IMR-90 (cell line): Measurements from ENCODE around the gene FANCD2OS. TPM values are rescaled to one million over a fixed set of nuclear protein-coding genes. Genes with fewer than 3 reads are reported as not detected.

Source experiments
- ATAC-seq: fragments of 200-7000 bp; cut with Tn5 transposase; 2 replicates; pipeline ENCODE4 v1.9.1; 2020; ENCODE audit warnings: low read depth, mild to moderate bottlenecking, moderate library complexity
- BruUV-seq: library from RNA; stranded (reverse); fragments of 400-500 nt; replicated peaks from 2 replicates; lab custom pipeline; 2021; lab: Mats Ljungman, UMichigan
- CTCF ChIA-PET: fragments of 300-600 bp; formaldehyde crosslinking; extraction: SDS; loops from one replicate; lab custom pipeline; 2021; ENCODE audit warnings: antibody characterized with exemption; lab: Yijun Ruan, JAX
- POLR2A ChIA-PET: fragments of 300-600 bp; sonication (Branson Sonifier 250); formaldehyde crosslinking; loops from one replicate; lab custom pipeline; 2022; ENCODE audit warnings: antibody characterized with exemption; ENCODE audit not compliant: unreplicated experiment; lab: Charles Lee
- DNase-seq: peaks from one replicate; pipeline ENCODE4 v3.0.0; 2013
- H2AFZ ChIP-seq: replicated peaks from 2 replicates; pipeline ENCODE3; 2013; ENCODE audit warnings: low read length, mild to moderate bottlenecking; ENCODE audit not compliant: poor library complexity
- H2AK5ac ChIP-seq: 2 replicates; pipeline ENCODE4 v1.6.1; 2013; ENCODE audit warnings: low read depth, low read length, inconsistent platforms
- H2AK9ac ChIP-seq: replicated peaks from 2 replicates; pipeline ENCODE3; 2013; ENCODE audit warnings: mild to moderate bottlenecking, low read depth, low read length, moderate library complexity; ENCODE audit not compliant: poor library complexity
- H2BK120ac ChIP-seq: 2 replicates; pipeline ENCODE4 v1.6.1; 2013; ENCODE audit warnings: low read depth, low read length, inconsistent platforms
- H2BK15ac ChIP-seq: 3 replicates; pipeline ENCODE4 v1.6.1; 2013; ENCODE audit warnings: low read depth, low read length, inconsistent platforms
- H2BK20ac ChIP-seq: 2 replicates; pipeline ENCODE4 v1.6.1; 2013; ENCODE audit warnings: low read depth, mild to moderate bottlenecking, inconsistent platforms, low read length, moderate library complexity
- H2BK5ac ChIP-seq: 2 replicates; pipeline ENCODE4 v1.6.1; 2013; ENCODE audit warnings: mild to moderate bottlenecking, low read depth, low read length, inconsistent platforms; ENCODE audit not compliant: poor library complexity, severe bottlenecking
- H3K14ac ChIP-seq: replicated peaks from 2 replicates; pipeline ENCODE4 v1.6.1; 2013; ENCODE audit warnings: low read depth, low read length, inconsistent platforms
- H3K18ac ChIP-seq: 2 replicates; pipeline ENCODE4 v1.6.1; 2013; ENCODE audit warnings: low read depth, low read length, control low read depth
- H3K23ac ChIP-seq: 2 replicates; pipeline ENCODE4 v1.6.1; 2013; ENCODE audit warnings: low read depth, low read length, inconsistent platforms
- H3K27ac ChIP-seq: 2 replicates; pipeline ENCODE4 v1.5.1; 2013; ENCODE audit warnings: mild to moderate bottlenecking, control low read depth, low read length; ENCODE audit not compliant: insufficient read depth
- H3K27me3 ChIP-seq: 2 replicates; pipeline ENCODE4 v1.6.1; 2013; ENCODE audit warnings: low read length; ENCODE audit not compliant: control insufficient read depth, insufficient read depth
- H3K36me3 ChIP-seq: 2 replicates; pipeline ENCODE4 v1.6.1; 2013; ENCODE audit warnings: low read length, mixed read lengths; ENCODE audit not compliant: control insufficient read depth, insufficient read depth
- H3K4ac ChIP-seq: 2 replicates; pipeline ENCODE4 v1.6.1; 2013; ENCODE audit warnings: low read depth, low read length, inconsistent platforms
- H3K4me1 ChIP-seq: 2 replicates; pipeline ENCODE4 v1.6.1; 2013; ENCODE audit warnings: low read length, mixed read lengths; ENCODE audit not compliant: control insufficient read depth, insufficient read depth
- H3K4me2 ChIP-seq: 2 replicates; pipeline ENCODE4 v1.6.1; 2013; ENCODE audit warnings: low read depth, mild to moderate bottlenecking, control low read depth, low read length, moderate library complexity
- H3K4me3 ChIP-seq: 2 replicates; pipeline ENCODE4 v1.5.1; 2013; ENCODE audit warnings: low read depth, mild to moderate bottlenecking, control low read depth, low read length, moderate library complexity; ENCODE audit not compliant: insufficient read depth
- H3K56ac ChIP-seq: 2 replicates; pipeline ENCODE4 v1.6.1; 2013; ENCODE audit warnings: low read length, inconsistent platforms; ENCODE audit not compliant: insufficient read depth; ENCODE audit errors: extremely low read depth
- H3K79me1 ChIP-seq, 2 experiments: 2 replicates each; pipeline ENCODE4 v1.6.1; 2013; ENCODE audit warnings: low read length in 2 of 2, inconsistent platforms in 1 of 2, low read depth in 1 of 2
- H3K9ac ChIP-seq: 2 replicates; pipeline ENCODE4 v1.6.1; 2013; ENCODE audit warnings: low read depth, low read length, control low read depth
- H3K9me1 ChIP-seq: 2 replicates; pipeline ENCODE4 v1.6.1; 2013; ENCODE audit warnings: low read length, inconsistent platforms; ENCODE audit not compliant: insufficient read depth
- H3K9me3 ChIP-seq: 2 replicates; pipeline ENCODE4 v1.6.1; 2013; ENCODE audit warnings: low read length; ENCODE audit not compliant: control insufficient read depth, insufficient read depth
- H4K20me1 ChIP-seq: 2 replicates; pipeline ENCODE4 v1.6.1; 2013; ENCODE audit warnings: low read length, inconsistent platforms; ENCODE audit not compliant: insufficient read depth
- H4K5ac ChIP-seq: 2 replicates; pipeline ENCODE4 v1.6.1; 2013; ENCODE audit warnings: mild to moderate bottlenecking, low read depth, low read length, control low read depth
- H4K8ac ChIP-seq, 2 experiments: 2 replicates each; pipeline ENCODE4 v1.6.1; 2013; ENCODE audit warnings: low read depth in 2 of 2, low read length in 2 of 2, control low read depth in 1 of 2, inconsistent platforms in 1 of 2
- H4K91ac ChIP-seq: 2 replicates; pipeline ENCODE4 v1.6.1; 2013; ENCODE audit warnings: low read depth, low read length, inconsistent platforms; ENCODE audit not compliant: insufficient read depth
- BHLHE40 ChIP-seq: fragments of 150-350 bp; IDR thresholded peaks from 2 replicates; pipeline ENCODE4 v1.6.1; 2016; ENCODE audit warnings: mild to moderate bottlenecking, low read depth, low read length
- CTCF ChIP-seq: conservative IDR thresholded peaks from 2 replicates; pipeline ENCODE4 v1.5.1; 2012; ENCODE audit warnings: mild to moderate bottlenecking, low read depth, low read length, improper control_type of control experiment
- MAZ ChIP-seq: IDR thresholded peaks from 2 replicates; pipeline ENCODE4 v1.6.1; 2012; ENCODE audit warnings: low read depth, mild to moderate bottlenecking, low read length, improper control_type of control experiment, moderate library complexity, borderline replicate concordance
- RFX5 ChIP-seq: IDR thresholded peaks from 2 replicates; pipeline ENCODE4 v1.8.0; 2012; ENCODE audit warnings: low read depth, mild to moderate bottlenecking, low read length, moderate library complexity
- SMC3 ChIP-seq: fragments of 150-350 bp; IDR thresholded peaks from 2 replicates; pipeline ENCODE4 v1.6.1; 2016; ENCODE audit warnings: low read depth, mild to moderate bottlenecking, antibody characterized with exemption, low read length, moderate library complexity
- WGBS, 2 experiments: methylation state at CpG; one replicate each; pipeline versions ENCODE4 v1.1.5 to v1.1.7; 2013; ENCODE audit warnings: missing lambda C conversion rate in 2 of 2; ENCODE audit not compliant: insufficient read length in 1 of 2; ENCODE audit errors: extremely low coverage in 2 of 2; 5-methylcytosine and 5-hydroxymethylcytosine counted together
- dilution Hi-C: fragments of 300-500 bp; cut with HindIII; formaldehyde crosslinking; loops from one replicate; pipeline ENCODE4 v1.14.3; 2018; ENCODE audit warnings: low sequenced_read_pairs; ENCODE audit not compliant: unreplicated experiment
- in situ Hi-C: fragments of 300-500 bp; cut with MboI; formaldehyde crosslinking; loops from 3 replicates; pipeline ENCODE4 v1.14.3; 2019; ENCODE audit warnings: low sequenced_read_pairs, inconsistent platforms, mixed read lengths
- intact Hi-C: fragments of 100-400 bp; cut with micrococcal nuclease; formaldehyde crosslinking; loops from 2 replicates; pipeline ENCODE4 v1.10.0; 2022
- polyA plus RNA-seq, 3 experiments: library from polyadenylated mRNA; depleted of rRNA; stranded (reverse); fragments of >200 nt; gene quantifications; 2 replicates each; pipeline ENCODE4 v1.2.3, GENCODE V29; 2012; ENCODE audit warnings: low replicate concordance in 1 of 3
- total RNA-seq: library from RNA; depleted of rRNA; stranded (reverse); fragments of >200 nt; gene quantifications from 2 replicates; pipeline ENCODE4 v1.2.3, GENCODE V29; 2012

FANCD2OS gene
- total and polyA plus RNA-seq, 2 of the 4 experiments (the other 2 are of a cell fraction), result not detected

GRCh38 chr3:10155123-10155472 is 47.0 kb upstream of the FANCD2OS start:
- H3K27me3 ChIP-seq, result no peaks in the 10 kb centered on the region
- H3K4ac ChIP-seq, result no peak overlapping the region
- in situ Hi-C loops, result no loop called here
- no peak overlapping the region for H2AFZ ChIP-seq
- WGBS, 2 experiments, result no CpG with 5 or more reads among the region's 4 CpGs
- H4K5ac ChIP-seq, result no peak overlapping the region
- no peak overlapping the region for H3K14ac ChIP-seq
- H2BK120ac ChIP-seq, result no peak overlapping the region
- H3K56ac ChIP-seq, result no peak overlapping the region
- H2AK9ac ChIP-seq, result no peak overlapping the region
- BruUV-seq, result no TSS peak
- no peak overlapping the region for H3K4me3 ChIP-seq
- H2BK15ac ChIP-seq, result no peak overlapping the region
- no peaks in the 10 kb centered on the region for H3K9me3 ChIP-seq
- no peaks in the 10 kb centered on the region for H3K4me1 ChIP-seq
- peaks cover 2 to 4% of the 10 kb centered on the region in 2 experiments; a peak in 3 of 4 replicates for H3K79me1 ChIP-seq
- dilution Hi-C loops, result no loop called here
- no peak overlapping the region for H2AK5ac ChIP-seq
- H2BK5ac ChIP-seq, result no peak overlapping the region
- H4K8ac ChIP-seq, result no peak overlapping the region
- H3K9ac ChIP-seq, result no peak overlapping the region
- ChIA-PET CTCF (no interaction called here), POLR2A (no interaction called here)
- no peak overlapping the region for H3K18ac ChIP-seq
- peaks cover 21% of the 10 kb centered on the region for H3K36me3 ChIP-seq
- TF ChIP-seq RFX5 (no peak), BHLHE40 (no peak), SMC3 (no peak), MAZ (no peak), CTCF (no peak)
- intact Hi-C loops, result no loop called here
- H4K91ac ChIP-seq, result no peak overlapping the region
- no peak for DNase-seq
- no peak overlapping the region for H3K4me2 ChIP-seq
- ATAC-seq, result no peak
- no peak overlapping the region for H3K23ac ChIP-seq
- no peaks in the 10 kb centered on the region for H3K9me1 ChIP-seq
- no peak overlapping the region for H3K27ac ChIP-seq
- H4K20me1 ChIP-seq, result peaks cover 3% of the 10 kb centered on the region; the same call in 1 of the 2 replicates
- H2BK20ac ChIP-seq, result no peak overlapping the region
